22Rv1 (cell line): ENCODE measurements around the gene PCDH9.

Experiments used
- CTCF ChIP-seq: fragments of 450-650 bp; IDR thresholded peaks from 2 replicates; pipeline ENCODE4 v1.5.1; 2017; ENCODE audit warnings: mild to moderate bottlenecking
- ZFX ChIP-seq: fragments of 450-650 bp; IDR thresholded peaks from 2 replicates; pipeline ENCODE4 v1.6.1; 2017; ENCODE audit warnings: antibody characterized with exemption, borderline replicate concordance

- no peak for TF ChIP-seq CTCF
- TF ChIP-seq ZFX = no peak
Observed at GRCh38 chr13:66313413-66313812, 916.7 kb downstream of the PCDH9 start.
